Calu3 (cell line): ENCODE results near the gene PDZD2. TPM values are rescaled to one million over a fixed set of nuclear protein-coding genes. Genes with fewer than 3 reads are reported as not detected.

Experiments used
- BruUV-seq: library from RNA; stranded (reverse); fragments of 400-500 nt; replicated peaks from 2 replicates; lab custom pipeline; 2021; lab: Mats Ljungman, UMichigan
- CTCF ChIA-PET: fragments of 300-600 bp; sonication (Branson Sonifier 250); formaldehyde crosslinking; loops from one replicate; lab custom pipeline; 2022; ENCODE audit warnings: antibody characterized with exemption; lab: Charles Lee
- DNase-seq: peaks from one replicate; pipeline ENCODE4 v3.0.0; 2022
- H3K27ac Mint-ChIP-seq: one replicate; pipeline ENCODE4 v1.8.0; 2022; ENCODE audit warnings: mixed read lengths; ENCODE audit not compliant: unreplicated experiment
- H3K27me3 Mint-ChIP-seq: one replicate; pipeline ENCODE4 v1.8.0; 2022; ENCODE audit warnings: mixed read lengths; ENCODE audit not compliant: unreplicated experiment
- H3K36me3 Mint-ChIP-seq: one replicate; pipeline ENCODE4 v1.8.0; 2022; ENCODE audit warnings: mild to moderate bottlenecking, moderate library complexity, mixed read lengths; ENCODE audit not compliant: insufficient read depth, unreplicated experiment
- H3K4me1 Mint-ChIP-seq: one replicate; pipeline ENCODE4 v1.8.0; 2022; ENCODE audit warnings: mild to moderate bottlenecking, low read depth, mixed read lengths; ENCODE audit not compliant: unreplicated experiment
- H3K4me3 Mint-ChIP-seq: one replicate; pipeline ENCODE4 v1.8.0; 2022; ENCODE audit warnings: mild to moderate bottlenecking, low read depth, moderate library complexity, mixed read lengths; ENCODE audit not compliant: unreplicated experiment
- H3K9me3 Mint-ChIP-seq: one replicate; pipeline ENCODE4 v1.8.0; 2022; ENCODE audit warnings: low read depth, mixed read lengths; ENCODE audit not compliant: unreplicated experiment
- CTCF ChIP-seq: fragments of 200-600 bp; IDR thresholded peaks from one replicate; pipeline ENCODE4 v1.8.0; 2022; ENCODE audit warnings: antibody characterized with exemption; ENCODE audit not compliant: unreplicated experiment
- intact Hi-C: fragments of 100-400 bp; cut with micrococcal nuclease; formaldehyde crosslinking; loops from one replicate; pipeline ENCODE4 v1.10.0; 2022; ENCODE audit not compliant: unreplicated experiment
- total RNA-seq: library from RNA; stranded (reverse); gene quantifications from 2 replicates; pipeline ENCODE4 v1.2.3, GENCODE V29; 2022

The PDZD2 gene
- total RNA-seq, 1 experiment from 2014 or later: 0.97 TPM

- intact Hi-C loops: no loop called here
- Mint-ChIP-seq H3K27ac (no peak overlapping the region), H3K27me3 (peaks cover 44% of the 10 kb centered on the region), H3K4me3 (no peak overlapping the region), H3K4me1 (peaks cover 14% of the 10 kb centered on the region), H3K9me3 (no peaks in the 10 kb centered on the region), H3K36me3 (no peaks in the 10 kb centered on the region)
- BruUV-seq: no TSS peak
- no peak for TF ChIP-seq CTCF
- CTCF ChIA-PET: no interaction called here
- DNase-seq: no peak
Measured at GRCh38 chr5:31888564-31888963, 249.6 kb downstream of the PDZD2 start.

- CTCF ChIA-PET: no interaction called here
- H3K36me3 Mint-ChIP-seq: no peaks in the 10 kb centered on the region
- no peak for TF ChIP-seq CTCF
- H3K4me3 Mint-ChIP-seq: no peak overlapping the region
- H3K27me3 Mint-ChIP-seq: peaks cover 44% of the 10 kb centered on the region
- no peaks in the 10 kb centered on the region for H3K9me3 Mint-ChIP-seq
- intact Hi-C loops: no loop called here
- no peak for DNase-seq
- peaks cover 14% of the 10 kb centered on the region for H3K4me1 Mint-ChIP-seq
- H3K27ac Mint-ChIP-seq: no peak overlapping the region
- no TSS peak for BruUV-seq
Measured at GRCh38 chr5:31889001-31889561, 250.2 kb downstream of the PDZD2 start.

- Mint-ChIP-seq H3K36me3 (no peaks in the 10 kb centered on the region), H3K27ac (no peak overlapping the region), H3K4me1 (peaks cover 14% of the 10 kb centered on the region), H3K9me3 (no peaks in the 10 kb centered on the region), H3K27me3 (peaks cover 36% of the 10 kb centered on the region), H3K4me3 (no peak overlapping the region)
- DNase-seq: no peak
- no TSS peak for BruUV-seq
- CTCF ChIA-PET: interaction anchor here (0.6 kb wide), 2 partner anchors 77 to 205 kb away, joined by 5 to 11 read pairs; no protein-coding TSS in a partner anchor
- no peak for TF ChIP-seq CTCF
- intact Hi-C loops: no loop called here
Measured at GRCh38 chr5:31890046-31890445, 251.1 kb downstream of the PDZD2 start.

- Mint-ChIP-seq H3K9me3 (no peaks in the 10 kb centered on the region), H3K27me3 (peaks cover 13% of the 10 kb centered on the region), H3K36me3 (no peaks in the 10 kb centered on the region), H3K4me1 (no peaks in the 10 kb centered on the region), H3K27ac (no peak overlapping the region), H3K4me3 (no peak overlapping the region)
- intact Hi-C loops: no loop called here
- no peak for DNase-seq
- no peak for TF ChIP-seq CTCF
- CTCF ChIA-PET: no interaction called here
- no TSS peak for BruUV-seq
Measured at GRCh38 chr5:31894141-31894540, 255.2 kb downstream of the PDZD2 start.
